IPS-18c (cell line): ENCODE data around the gene RHEB.

Experiments
- H3K4me3 ChIP-seq: 2 replicates; pipeline ENCODE4 v1.7.0; 2013; ENCODE audit warnings: low read depth, mild to moderate bottlenecking, low read length, moderate library complexity; ENCODE audit not compliant: insufficient read depth
- H3K9me3 ChIP-seq: one replicate; pipeline ENCODE4 v1.6.1; 2013; ENCODE audit warnings: mild to moderate bottlenecking, low read length, moderate library complexity; ENCODE audit not compliant: control insufficient read depth, insufficient read depth

The RHEB gene

DNA sequence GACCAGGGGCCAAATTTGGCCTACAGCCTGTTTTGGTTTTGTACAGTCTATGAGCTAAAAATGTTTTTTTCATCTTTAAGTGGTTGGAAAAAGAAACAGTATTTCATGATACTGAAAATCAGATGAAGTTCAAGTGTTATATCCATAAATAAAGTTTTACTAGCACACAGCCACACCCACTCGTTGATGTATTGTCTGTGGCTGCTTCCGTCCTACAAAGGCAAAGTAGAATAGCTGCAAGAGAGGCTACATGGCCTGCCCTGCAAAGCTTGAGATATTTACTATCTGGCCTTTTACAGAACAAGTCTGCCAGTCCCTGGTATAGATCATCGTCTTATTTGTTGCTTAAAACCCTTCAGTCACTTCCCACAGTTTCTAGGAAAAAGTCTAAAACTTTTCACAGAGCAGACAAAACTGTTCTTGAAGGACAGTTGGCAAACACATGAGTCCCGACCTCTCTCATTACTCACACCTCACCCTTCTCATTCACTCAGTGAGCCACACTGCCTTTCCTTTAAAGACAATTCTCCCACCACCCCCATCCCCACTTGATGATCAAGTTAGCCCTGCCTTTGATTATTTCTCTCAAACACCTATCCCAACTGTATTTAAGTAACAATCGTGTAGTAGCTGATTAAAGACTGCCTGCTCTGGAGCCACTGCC, 9.9 kb downstream of the RHEB start:
- H3K9me3 ChIP-seq = no peaks in the 10 kb centered on the region
- no peak overlapping the region for H3K4me3 ChIP-seq

DNA sequence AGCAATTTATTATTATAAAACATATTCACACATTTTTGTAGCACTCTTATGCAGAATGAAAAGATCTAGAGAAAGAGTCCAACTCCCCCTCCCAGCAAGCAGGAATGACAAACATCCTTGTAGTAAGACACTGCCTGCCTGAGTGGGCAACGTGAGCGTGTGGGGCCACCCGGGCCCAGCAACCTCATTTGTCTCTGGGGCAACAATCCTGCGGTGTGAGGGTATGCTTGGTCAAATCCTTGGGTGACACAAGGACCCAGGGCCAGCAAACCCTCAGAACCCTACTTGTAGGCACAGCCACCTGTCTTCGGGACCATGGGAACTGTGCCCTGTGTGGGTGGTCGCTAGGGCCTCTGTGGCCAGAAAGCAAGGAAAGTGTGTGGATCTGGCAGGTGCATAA, 10.7 kb downstream of the RHEB start:
- Histone ChIP-seq H3K9me3 (no peaks in the 10 kb centered on the region), H3K4me3 (no peak overlapping the region)

DNA sequence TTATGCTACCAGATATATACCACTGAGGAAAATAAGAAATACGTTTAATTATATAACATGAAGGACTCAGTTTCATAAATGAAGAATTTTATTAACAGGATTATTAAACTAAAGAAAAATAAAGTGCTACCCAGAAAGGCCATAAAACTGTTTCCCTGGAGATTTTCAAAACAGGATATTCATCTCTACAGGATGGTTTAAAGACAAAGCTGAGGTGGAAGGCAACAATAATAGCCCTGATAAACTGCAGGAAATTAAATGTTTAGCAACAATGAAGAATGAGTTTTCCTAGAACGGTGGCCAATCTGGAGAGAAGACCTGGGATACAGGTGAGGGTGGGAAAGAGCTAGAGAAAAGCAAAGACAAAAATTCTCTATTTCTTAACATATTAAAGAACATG, 11.9 kb downstream of the RHEB start:
- Histone ChIP-seq H3K9me3 (no peaks in the 10 kb centered on the region), H3K4me3 (no peak overlapping the region)

DNA sequence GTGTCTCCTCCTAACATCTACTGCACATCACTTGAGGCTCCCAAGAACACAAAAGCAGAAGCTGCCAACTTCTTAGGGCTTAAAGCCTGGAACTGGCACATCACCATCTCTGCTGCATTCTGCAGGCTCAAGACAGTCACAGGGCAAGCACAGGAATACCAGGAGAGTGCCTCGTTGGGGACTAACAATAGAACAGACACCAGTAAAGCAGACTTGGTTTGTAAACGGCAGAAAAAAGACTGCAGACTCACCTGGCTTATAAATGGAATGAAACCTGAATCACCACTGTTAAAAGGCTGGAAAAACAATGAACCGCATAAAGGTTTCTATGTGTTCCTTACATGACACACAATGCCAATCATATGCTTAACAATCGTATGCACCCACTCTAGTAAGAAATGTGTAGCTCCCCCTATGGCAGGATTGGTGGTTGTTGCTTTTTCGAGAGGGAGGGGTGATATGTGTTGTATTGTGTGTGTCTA, 12.8 kb downstream of the RHEB start:
- no peaks in the 10 kb centered on the region for H3K9me3 ChIP-seq
- H3K4me3 ChIP-seq = no peak overlapping the region

DNA sequence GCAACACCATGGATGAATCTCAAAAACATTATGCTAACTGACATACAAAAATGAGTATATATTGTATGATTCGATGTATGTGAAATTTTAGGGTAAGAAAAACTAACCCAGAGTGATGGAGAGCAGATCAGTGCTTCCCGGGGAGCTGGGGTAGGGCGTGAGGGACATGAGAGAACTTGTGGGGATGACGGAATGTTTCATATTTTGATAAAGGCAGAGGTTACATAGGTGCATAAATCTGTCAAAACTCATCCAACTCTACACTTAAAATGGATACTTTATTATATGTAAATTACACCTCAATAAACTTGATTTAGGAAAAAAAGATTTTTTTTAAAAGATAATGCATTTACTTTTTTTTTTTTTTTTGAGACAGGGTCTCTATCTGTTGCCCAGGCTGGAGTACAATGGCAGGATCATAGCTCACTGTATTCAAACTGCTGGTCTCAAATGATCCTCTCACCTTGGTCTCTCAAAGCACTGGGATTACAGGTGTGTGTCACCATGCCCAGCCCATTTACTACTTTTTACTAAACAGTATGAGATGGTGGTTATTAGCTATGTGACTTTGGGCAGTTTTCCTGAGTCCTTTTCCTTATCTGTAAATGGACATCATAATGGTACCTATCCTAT, 13.7 kb downstream of the RHEB start:
- no peaks in the 10 kb centered on the region for H3K9me3 ChIP-seq
- H3K4me3 ChIP-seq = no peak overlapping the region

DNA sequence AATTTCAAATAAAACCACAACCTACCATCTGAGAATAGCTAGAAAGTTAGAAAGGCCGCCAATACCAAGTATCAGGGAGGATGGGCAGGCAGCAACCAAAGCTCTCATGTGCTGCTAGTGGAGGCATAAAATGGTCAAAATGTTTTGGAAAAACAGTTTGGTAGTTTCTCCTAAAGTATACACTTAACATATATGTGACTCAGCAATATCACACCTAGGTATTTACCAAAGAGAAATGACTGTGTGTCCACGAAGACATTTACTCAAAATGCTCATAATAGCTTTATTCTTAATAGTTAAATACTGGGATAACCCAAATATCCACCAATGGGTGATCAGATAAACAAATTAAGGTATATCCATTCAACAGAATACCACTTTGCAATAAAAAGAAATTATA, 14.3 kb downstream of the RHEB start:
- H3K4me3 ChIP-seq = no peak overlapping the region
- no peaks in the 10 kb centered on the region for H3K9me3 ChIP-seq

DNA sequence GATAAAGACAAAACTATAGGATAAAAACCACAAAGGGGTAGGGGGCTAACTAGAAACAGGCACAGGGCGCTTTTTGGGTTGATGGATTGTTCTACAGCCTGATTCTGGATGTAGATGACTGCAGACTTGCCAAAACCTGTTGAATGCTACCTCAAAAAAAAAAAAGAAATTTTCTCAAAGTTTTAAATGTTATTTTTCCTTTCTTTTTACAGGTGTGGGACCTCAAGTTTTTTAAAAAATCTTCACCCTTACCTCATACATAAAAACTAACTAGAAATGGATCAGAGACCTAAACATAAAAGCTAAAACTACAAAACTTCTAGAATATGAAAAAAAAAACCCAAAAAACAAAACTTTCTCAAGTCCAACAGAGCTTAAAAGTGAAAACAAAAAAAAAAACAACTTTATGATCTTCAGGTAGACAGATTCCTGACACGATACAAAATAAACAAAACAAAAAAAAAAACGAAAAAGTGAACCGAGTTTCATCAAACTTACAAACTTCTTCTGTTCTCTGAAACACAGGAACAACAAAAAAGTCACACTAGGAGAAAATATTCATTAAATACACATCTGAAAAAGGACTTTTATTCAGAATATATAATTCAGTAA, 14.9 kb downstream of the RHEB start:
- no peaks in the 10 kb centered on the region for H3K9me3 ChIP-seq

DNA sequence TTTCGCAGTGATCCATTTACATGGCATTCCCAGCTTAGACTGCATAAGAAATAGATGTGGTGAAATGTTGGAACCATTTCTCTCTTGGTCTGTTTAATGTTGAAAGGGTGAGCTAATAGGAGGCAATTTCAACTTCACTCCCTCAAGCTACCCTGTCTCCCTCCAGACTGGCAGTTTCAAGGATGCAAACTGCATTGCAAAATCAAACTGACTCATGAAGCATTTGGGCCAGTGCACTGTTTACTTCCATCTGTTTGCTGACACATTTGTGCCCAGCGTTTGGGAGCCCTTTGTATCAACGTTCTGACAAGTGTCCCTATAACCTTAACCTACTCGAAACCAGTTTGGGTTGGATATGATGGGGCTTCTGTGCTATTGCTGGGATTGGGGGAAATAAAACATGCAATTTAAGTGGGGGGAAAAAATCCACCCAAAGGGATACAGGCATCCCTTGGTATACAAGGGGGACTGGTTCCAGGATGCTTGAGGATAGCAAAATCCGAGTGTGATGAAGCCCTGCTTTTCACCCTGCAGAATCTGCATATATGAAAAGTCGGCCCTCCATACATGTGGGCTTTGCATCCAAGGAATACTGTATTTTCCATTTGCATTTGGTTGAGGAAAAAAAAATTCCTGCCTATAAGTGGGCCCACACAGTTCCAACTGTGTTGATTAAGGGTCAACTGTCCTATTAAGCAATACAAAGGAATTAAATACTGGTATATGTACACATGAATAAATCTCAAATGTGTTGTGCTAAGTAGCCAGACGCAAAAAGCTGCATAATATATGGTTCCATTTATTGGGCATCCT, 15.6 kb downstream of the RHEB start:
- Histone ChIP-seq H3K4me3 (no peak overlapping the region), H3K9me3 (no peaks in the 10 kb centered on the region)

More for the DNA sequence above, 14.9 kb downstream of the RHEB start:
- no peak overlapping the region for H3K4me3 ChIP-seq

DNA sequence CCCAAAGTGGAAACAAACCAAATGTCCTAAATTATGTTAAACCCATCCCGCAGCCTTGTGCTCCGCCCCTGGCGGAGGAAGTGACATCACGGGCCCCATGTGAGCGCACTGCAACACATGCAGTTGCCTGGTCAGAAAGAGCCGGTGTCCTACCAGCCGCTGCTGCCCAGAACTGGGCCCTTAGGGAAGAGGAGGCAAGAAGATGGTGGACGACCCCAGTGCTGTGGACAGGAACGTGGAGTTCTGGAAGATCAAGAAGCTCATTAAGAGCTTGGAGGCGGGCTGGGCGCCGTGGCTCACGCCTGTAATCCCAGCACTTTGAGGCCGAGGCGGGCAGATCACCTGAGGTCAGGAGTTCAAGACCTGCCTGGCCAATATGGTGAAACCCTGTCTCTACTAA, 18.0 kb downstream of the RHEB start:
- Histone ChIP-seq H3K9me3 (no peaks in the 10 kb centered on the region), H3K4me3 (no peak overlapping the region)

DNA sequence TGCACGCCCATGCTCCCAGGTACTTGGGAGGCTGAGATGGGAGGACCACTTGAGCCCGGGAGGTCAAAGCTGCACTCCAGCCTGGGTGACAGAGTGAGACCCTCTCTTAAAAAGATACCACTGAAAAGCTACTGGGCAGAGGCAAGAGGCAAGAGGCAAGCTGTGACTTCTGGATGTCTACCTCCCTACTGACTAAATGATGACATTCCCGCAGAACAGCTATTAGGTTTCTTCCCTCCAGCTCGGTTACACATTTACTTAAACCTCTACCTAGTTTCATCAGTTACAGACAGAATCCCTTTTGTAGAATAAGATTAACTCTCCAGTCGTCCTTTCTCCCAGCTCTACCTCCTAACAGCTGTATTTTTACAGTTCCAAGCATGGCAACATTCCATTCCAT, 21.2 kb downstream of the RHEB start:
- Histone ChIP-seq H3K9me3 (no peaks in the 10 kb centered on the region), H3K4me3 (no peak overlapping the region)

DNA sequence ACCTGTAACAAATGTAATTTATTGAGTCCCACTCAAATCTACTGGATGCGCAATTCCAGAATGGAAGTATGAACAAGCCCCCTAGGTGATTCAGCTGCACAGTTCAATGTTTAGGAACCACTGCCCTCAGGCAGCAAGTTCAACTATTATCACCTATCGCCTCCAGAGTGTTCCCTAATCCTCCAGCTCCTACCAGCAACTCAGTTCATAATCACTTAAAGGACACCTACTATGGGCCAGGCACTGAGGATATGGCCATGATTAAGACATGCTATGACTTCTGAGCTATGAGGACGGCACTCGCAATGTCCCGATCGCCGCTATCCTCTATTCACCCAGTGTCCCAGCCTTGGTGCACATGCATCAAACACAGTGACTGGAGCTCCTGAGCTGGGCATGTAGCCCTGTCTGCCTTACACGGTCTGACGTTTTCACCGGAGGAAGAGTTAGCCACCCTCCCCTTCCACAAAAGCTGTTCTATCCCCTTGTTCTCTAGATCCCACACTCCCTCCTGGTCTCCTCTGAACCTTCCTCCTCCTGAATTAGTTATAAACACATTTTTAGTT, 22.3 kb downstream of the RHEB start:
- Histone ChIP-seq H3K4me3 (no peak overlapping the region), H3K9me3 (no peaks in the 10 kb centered on the region)

DNA sequence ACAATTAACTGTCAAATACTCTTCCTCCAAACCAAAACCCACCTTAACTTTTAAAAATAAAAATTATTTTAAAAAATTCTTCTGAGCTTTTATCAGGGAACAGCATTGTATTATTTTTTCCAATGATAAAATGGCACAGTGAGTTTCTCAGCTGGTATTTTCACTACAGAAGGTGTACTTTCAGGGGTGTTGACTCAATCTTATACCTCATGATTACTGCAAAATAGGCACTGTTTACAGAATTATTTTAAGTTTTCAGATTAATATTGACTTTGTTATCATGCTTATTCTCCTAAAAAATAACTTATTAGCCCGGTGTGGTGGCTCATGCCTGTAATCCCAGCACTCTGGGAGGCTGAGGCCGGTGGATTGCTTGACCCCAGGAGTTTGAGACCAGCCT, 24.3 kb downstream of the RHEB start:
- H3K9me3 ChIP-seq = no peaks in the 10 kb centered on the region
- no peak overlapping the region for H3K4me3 ChIP-seq

DNA sequence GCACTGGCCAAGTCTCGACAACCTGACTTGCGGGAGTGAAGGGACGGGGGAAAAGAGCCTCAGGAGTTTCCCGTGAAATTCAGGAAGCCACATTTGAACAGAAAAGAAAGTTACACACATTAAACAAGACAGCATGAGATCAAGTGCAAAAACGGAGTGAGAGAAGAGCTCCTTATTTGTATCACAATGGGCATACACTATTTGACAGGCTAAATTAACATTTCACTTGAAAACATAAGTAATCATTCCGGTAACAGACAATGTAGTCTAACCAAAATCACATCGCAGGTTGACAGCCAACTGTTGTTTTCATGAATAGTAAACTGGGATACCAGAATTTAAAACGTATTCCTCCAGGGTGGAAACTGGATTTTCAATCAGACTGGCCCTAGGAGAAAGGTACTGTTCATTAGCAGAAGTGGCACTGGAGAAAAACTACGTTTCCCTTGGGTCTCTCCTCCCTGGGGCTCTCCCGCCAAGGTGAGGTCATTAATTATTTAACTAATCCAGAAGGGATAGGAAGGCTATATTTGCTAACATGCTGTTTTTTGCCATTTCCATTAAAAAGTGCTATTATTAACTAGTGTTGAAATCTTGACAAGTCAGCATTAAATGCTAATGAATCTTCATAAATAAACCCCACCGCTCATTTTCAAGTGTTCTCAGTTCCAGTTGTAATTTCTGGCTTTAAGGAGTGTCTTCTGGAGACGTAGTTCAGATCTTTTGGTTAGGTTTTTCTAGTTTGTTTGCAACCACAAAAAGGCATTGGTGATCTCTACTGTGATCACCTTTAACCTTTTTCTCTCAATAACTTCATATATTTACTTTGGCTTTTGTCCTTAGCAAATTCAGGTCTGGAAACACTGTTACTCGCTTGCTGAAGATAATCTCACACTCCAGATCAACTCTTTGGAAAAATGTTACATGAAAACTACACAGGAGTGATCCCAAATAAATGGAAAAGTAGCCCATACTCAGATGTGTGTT, 25.1 kb downstream of the RHEB start:
- no peaks in the 10 kb centered on the region for H3K9me3 ChIP-seq
- H3K4me3 ChIP-seq = no peak overlapping the region

DNA sequence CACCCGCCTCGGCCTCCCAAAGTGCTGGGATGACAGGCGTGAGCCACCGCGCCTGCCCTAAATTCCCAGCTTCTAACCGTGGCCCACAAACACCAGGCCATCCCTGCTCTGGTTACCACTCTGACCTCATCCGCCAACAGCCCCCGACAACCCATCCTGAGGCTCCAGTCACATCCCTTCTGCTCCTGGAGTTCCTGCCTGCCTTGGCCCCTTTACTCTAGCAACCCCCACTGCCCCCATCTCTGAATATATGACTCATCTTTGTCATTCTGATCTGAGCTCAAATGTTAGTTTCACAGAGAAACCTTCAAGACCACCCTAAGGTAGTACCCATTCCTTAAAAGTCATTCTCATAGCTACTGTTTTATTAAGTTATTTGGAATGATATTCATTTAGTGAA, 26.6 kb downstream of the RHEB start:
- no peaks in the 10 kb centered on the region for H3K9me3 ChIP-seq
- no peak overlapping the region for H3K4me3 ChIP-seq

DNA sequence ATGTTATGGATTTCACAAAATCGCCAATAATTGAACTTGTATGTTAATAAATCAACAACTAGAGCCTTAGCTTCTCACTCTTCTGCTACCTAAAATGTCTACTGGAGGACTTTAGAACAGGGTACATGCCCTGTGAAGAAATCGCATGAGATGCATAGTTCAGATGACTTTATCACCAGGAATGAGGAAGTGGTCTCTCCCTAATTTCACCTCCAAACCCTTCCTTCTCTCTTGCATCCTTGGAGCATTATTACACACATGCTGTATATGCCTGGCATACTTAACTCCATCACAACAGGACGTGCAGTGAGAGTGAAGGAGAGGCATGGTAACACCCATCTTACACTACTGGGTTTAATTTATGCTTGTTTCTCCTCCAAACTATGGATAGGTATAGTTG, 27.8 kb downstream of the RHEB start:
- Histone ChIP-seq H3K9me3 (no peaks in the 10 kb centered on the region), H3K4me3 (0 out of 2 replicates have a peak overlapping the region, but pooled peaks have one; percentile 6)

DNA sequence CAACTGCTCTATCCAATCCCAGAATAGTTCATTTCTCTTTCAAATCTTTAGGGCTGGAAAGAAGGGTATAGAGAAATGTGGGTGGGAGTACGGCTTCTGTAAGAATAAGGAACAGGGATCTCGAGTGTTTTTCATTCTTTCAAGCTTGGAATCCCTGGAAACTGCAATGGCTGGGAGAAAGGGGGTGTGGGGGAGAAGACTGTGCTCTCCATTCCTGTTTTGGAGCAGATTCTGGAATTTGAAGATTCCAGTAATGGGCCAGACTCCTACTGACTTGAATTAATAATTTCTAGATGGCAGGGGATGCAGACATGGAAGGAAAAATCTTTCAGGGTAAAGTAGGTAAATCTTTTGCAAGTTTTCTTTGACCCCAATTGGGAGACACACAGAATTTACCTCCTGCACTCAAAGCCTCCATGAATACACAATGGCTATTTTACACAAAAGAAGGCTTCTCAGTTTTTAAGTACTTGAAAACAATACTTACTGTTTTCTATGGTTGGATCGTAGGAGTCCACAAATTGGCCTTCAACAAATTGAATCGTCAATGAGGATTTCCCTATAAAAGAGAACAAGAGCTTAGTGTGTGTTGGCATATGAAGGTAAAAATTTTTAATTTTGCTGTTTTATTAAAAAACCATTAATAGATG, 29.1 kb downstream of the RHEB start:
- H3K9me3 ChIP-seq = no peaks in the 10 kb centered on the region
- no peak overlapping the region for H3K4me3 ChIP-seq
